Colonic mucosa (tissue), 4 donors: ENCODE results near the gene SIRT7. TPM values are rescaled to one million over a fixed set of nuclear protein-coding genes. Genes with fewer than 3 reads are reported as not detected.

Experiments used
- DNase-seq: peaks from one replicate; pipeline ENCODE4 v3.0.0-alpha.2; 2020
- H3K27ac ChIP-seq: fragments of 200-600 bp; one replicate; pipeline ENCODE4 v1.8.0; 2021
- H3K27me3 ChIP-seq: fragments of 200-600 bp; one replicate; pipeline ENCODE4 v1.8.0; 2021
- H3K36me3 ChIP-seq: fragments of 200-600 bp; one replicate; pipeline ENCODE4 v1.8.0; 2021
- H3K4me1 ChIP-seq: fragments of 200-600 bp; one replicate; pipeline ENCODE4 v1.8.0; 2021; ENCODE audit warnings: mild to moderate bottlenecking
- H3K4me3 ChIP-seq: fragments of 200-600 bp; one replicate; pipeline ENCODE4 v1.8.0; 2021
- H3K9ac ChIP-seq, 2 donors: one replicate each; pipeline ENCODE4 v1.7.0; 2013; ENCODE audit warnings: control low read depth in 2 of 2, low read depth in 2 of 2, low read length in 2 of 2
- H3K9me3 ChIP-seq: fragments of 200-600 bp; one replicate; pipeline ENCODE4 v1.8.0; 2021
- intact Hi-C: fragments of 100-400 bp; cut with DNase I; formaldehyde crosslinking; loops from one replicate; pipeline ENCODE4 v1.14.1; 2022
- total RNA-seq, 2 donors: library from RNA; stranded (reverse); fragmentation: NEBNext Ultra II Directional in 1 of 2; extraction: Animal tissue kit (Norgen Biotek cat#: 25700) in 1 of 2; gene quantifications; one replicate each; pipeline ENCODE4 v1.2.1, GENCODE V29; 2021
- TF ChIP-seq, protein P1 (sequence below): fragments of 200-600 bp; IDR thresholded peaks from one replicate; pipeline ENCODE4 v1.8.0; 2022; ENCODE audit warnings: antibody characterized with exemption, mild to moderate bottlenecking
- donor health status: healthy.
- donor health status: DM: no; HTN: no; CAD: no.
- donor health status: DM: no; HTN: no; CAD: no.

SIRT7 gene
- total RNA-seq, 2 donors from 2014 or later, result 43.3 to 81.9 TPM

DNA sequence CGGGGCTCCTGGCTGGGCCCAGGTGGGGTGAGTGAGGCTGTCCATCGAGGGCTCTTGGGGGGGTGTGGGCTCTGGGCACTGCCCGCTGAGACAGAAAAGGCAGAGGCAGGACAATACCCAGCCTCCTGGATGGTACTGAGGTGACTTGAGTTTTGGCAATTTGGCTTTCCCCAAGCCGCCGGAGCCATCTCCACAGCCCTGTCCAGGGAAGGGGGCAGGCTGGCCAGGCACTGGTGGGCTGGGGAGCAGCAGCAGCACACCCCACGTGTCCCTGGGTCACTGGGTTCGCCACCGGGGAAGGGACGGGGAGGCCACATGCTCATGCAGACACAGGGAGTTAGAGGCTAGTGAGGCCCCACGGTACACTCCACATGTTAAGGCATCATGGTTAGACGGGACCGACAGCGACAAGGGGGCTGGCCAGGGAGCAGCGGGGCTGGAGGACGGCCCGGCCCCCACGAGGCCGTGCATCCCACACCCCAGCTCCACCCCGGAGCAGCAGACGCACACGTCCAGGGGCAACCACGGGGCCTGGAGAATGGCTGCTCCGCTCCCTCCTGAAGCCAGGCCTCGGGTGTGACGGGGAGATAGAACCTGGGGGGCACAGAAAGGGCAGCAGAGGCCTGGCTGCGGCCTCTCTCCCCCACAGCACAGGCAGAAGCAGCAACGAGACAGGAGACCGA is 49.8 kb downstream of the SIRT7 start:
- Histone ChIP-seq H3K9ac (peak overlapping the region; percentile 52 to 86), H3K27me3 (no peaks in the 10 kb centered on the region), H3K4me3 (no peak overlapping the region), H3K27ac (peak overlapping the region; percentile 80), H3K4me1 (peaks cover 41% of the 10 kb centered on the region), H3K9me3 (no peaks in the 10 kb centered on the region), H3K36me3 (no peaks in the 10 kb centered on the region)
- intact Hi-C loops, result no loop called here
- DNase-seq, result no peak
- TF ChIP-seq, protein P1, sequence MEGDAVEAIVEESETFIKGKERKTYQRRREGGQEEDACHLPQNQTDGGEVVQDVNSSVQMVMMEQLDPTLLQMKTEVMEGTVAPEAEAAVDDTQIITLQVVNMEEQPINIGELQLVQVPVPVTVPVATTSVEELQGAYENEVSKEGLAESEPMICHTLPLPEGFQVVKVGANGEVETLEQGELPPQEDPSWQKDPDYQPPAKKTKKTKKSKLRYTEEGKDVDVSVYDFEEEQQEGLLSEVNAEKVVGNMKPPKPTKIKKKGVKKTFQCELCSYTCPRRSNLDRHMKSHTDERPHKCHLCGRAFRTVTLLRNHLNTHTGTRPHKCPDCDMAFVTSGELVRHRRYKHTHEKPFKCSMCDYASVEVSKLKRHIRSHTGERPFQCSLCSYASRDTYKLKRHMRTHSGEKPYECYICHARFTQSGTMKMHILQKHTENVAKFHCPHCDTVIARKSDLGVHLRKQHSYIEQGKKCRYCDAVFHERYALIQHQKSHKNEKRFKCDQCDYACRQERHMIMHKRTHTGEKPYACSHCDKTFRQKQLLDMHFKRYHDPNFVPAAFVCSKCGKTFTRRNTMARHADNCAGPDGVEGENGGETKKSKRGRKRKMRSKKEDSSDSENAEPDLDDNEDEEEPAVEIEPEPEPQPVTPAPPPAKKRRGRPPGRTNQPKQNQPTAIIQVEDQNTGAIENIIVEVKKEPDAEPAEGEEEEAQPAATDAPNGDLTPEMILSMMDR, result no peak

DNA sequence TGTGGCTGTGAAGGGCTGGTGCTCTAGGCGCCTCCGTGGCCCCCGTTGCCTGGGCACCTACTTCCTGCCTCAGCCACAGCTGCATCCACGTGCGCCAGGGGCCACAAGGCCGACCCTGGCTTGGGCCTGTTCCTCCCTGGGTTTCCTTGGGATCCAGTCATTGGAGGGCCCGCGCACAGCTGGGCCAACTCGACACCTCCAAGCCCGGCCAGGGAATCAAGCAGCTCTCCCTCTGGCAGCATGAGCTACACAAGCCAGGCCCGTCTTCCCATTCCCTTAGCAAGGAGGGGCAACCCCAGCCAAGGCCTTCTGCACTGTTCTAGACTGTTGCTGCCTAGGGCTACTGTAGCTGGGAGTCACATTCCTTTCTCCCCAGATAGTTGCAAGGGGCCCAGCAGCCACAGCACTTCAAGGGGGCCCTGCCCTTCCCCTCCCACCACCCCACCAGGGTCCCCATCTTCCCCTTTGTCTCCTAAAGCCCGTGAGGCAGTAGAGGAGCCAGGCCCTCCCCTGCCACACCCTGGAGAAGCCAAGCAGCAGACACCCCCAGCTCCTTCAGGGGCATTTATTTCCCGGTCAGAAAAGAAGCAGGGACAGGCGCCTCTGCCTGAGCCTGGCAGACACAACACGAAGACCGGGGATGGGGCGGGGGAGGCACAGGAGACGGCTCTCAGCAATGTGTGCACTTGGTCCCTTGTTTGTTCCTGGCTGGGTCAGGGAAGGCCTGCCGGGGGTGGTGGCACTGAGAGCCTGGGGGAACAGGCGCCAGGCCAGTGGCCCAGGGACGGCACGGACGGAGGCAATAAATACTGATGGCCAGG is 50.6 kb downstream of the SIRT7 start:
- DNase-seq, result peak; percentile 69
- Histone ChIP-seq H3K9ac (peak overlapping the region; percentile 38 to 86), H3K27ac (peak overlapping the region; percentile 80), H3K9me3 (no peaks in the 10 kb centered on the region), H3K4me1 (peaks cover 40% of the 10 kb centered on the region), H3K4me3 (no peak overlapping the region), H3K27me3 (no peaks in the 10 kb centered on the region), H3K36me3 (no peaks in the 10 kb centered on the region)
- intact Hi-C loops, result no loop called here
- TF ChIP-seq, protein P1, result no peak

DNA sequence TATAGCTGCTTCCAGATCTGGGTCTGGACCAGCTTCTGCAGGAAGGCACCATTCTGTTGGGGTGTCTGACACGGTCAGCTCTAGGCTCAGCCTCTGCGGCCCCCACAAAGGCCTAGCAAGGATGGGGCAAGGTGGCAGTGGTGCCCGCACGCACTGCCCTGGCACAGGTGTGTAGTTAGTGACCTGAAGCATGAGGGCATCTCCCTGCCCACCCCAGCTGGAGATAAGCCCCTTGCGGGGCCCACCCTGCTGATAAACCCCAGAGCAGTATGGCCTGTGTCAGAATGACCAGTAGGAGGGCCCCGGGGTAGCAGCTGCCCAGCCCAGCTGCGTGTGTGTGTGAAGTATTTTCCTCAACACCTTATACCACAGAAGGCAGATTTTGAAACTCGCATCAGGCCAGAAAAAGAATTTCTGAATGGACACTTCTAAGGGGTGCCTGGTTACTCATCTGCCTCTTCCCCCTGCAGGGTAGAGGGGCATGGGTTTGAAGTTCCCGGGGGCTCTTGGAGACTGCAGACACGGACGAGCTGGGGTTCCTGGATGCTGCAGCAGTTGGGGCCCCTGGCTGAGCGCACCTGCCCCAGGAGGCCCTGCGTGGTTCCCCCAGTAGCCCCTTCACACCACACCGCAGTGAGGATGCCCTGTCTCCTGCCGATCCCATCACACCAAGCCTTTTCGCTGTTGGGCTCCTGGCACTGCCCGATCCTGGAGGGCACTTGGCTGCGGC is 51.4 kb downstream of the SIRT7 start:
- Histone ChIP-seq H3K27ac (peak overlapping the region; percentile 80), H3K4me1 (peaks cover 39% of the 10 kb centered on the region), H3K9ac (peak overlapping the region; percentile 38 to 86), H3K27me3 (no peaks in the 10 kb centered on the region), H3K4me3 (no peak overlapping the region), H3K36me3 (no peaks in the 10 kb centered on the region), H3K9me3 (no peaks in the 10 kb centered on the region)
- intact Hi-C loops, result no loop called here
- DNase-seq, result no peak
- TF ChIP-seq, protein P1, result no peak

DNA sequence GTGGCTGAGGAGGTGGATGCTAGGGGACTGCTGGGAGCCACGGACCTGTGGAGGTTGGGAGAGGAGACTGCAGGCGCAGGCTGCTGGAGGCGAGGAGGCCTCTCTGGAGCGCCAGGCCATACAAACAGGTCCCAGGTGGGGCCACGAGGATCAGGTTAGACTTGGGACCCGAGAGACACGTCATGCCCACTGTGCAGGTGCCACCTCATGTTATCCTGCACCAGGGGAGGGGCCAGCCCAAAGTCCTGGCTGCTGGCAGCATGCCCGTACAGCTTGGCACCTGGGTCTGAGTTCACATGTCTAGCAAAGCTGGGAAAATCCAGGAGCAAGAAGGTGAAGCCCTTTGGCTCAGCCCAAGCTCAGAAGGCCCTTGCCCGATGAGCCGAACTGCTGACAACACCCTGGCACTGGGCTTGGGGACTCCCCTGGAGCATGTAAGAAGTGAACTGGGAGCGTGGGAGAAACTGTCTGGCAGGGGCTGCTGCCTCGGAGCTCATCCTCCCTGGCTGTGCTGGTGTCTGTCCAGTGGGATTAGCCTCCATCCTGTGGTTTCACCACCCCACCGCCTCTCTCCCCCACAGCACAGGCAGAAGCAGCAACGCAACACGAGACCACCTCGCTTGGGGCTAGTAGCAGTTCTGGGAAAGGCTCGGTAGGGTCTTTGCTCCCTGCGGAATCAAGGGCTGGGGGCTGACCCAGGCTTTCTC is 52.1 kb downstream of the SIRT7 start:
- peak overlapping the region; percentile 80 for H3K27ac ChIP-seq
- peak overlapping the region; percentile 48 to 86 for H3K9ac ChIP-seq
- H3K27me3 ChIP-seq, result no peaks in the 10 kb centered on the region
- peak; percentile 97 for DNase-seq
- intact Hi-C loops, result no loop called here
- no peak overlapping the region for H3K4me3 ChIP-seq
- peaks cover 39% of the 10 kb centered on the region for H3K4me1 ChIP-seq
- H3K9me3 ChIP-seq, result no peaks in the 10 kb centered on the region
- no peaks in the 10 kb centered on the region for H3K36me3 ChIP-seq
- TF ChIP-seq, protein P1, result no peak

DNA sequence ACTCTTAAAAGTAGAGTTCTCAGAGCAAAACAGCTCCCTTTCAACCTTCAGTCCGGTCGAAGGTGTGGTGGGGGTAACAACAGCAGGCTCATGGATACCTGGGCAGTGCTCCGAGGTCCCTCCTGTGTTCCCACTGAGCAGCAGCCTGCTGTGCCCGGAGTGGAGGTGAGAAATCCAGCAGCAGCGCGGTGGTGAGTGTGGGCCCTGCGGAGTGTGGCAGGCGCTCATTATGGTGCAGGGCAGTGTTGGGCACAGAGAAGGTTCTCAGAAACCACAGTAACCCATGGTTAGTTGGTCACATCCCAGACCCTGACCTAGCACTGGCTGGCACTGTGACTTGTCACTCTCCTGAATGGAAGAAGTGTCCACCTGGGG is 52.6 kb downstream of the SIRT7 start:
- no peak for DNase-seq
- intact Hi-C loops, result no loop called here
- Histone ChIP-seq H3K27ac (peak overlapping the region; percentile 80), H3K4me1 (peaks cover 39% of the 10 kb centered on the region), H3K9me3 (no peaks in the 10 kb centered on the region), H3K36me3 (no peaks in the 10 kb centered on the region), H3K27me3 (no peaks in the 10 kb centered on the region), H3K4me3 (no peak overlapping the region), H3K9ac (peak overlapping the region; percentile 48 to 86)
- TF ChIP-seq, protein P1, result no peak
